Activated CD4-positive, alpha-beta T cell treated with anti-CD3 and anti-CD28 coated beads, Interleukin-2, amount 50 U/mL, for 4 hours (primary cell): Measurements from ENCODE around the gene DAND5.

Source experiments
- DNase-seq, 2 experiments: peaks; one replicate each; pipeline ENCODE4 v3.0.0-alpha.2; 2020

The DAND5 gene, protein sequence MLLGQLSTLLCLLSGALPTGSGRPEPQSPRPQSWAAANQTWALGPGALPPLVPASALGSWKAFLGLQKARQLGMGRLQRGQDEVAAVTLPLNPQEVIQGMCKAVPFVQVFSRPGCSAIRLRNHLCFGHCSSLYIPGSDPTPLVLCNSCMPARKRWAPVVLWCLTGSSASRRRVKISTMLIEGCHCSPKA

DNA sequence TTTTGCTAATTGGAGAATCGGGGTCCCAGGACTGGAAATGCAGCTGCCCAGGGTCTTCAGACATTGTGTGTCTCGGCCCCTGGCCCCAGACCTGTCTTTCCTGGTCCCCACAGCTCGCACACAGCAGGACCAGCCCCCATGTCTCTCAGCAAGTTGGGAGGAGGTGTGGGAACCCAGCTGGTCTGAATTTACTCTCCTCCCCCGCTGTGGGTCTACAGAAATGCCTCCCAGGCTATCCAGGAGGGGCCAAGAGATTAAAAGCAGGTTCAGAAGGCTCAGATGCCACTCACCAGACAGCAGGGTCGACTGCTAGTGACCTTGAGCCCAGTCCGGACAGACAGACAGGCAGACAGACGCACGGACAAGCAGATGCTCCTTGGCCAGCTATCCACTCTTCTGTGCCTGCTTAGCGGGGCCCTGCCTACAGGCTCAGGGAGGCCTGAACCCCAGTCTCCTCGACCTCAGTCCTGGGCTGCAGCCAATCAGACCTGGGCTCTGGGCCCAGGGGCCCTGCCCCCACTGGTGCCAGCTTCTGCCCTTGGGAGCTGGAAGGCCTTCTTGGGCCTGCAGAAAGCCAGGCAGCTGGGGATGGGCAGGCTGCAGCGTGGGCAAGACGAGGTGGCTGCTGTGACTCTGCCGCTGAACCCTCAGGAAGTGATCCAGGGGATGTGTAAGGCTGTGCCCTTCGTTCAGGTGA lies at the start of gene DAND5:
Gene DAND5 (plus strand): TSS at position 285 of the 697 bp plus-strand sequence. CDS start 85 bp downstream, at position 370.
- no peak for DNase-seq

DNA sequence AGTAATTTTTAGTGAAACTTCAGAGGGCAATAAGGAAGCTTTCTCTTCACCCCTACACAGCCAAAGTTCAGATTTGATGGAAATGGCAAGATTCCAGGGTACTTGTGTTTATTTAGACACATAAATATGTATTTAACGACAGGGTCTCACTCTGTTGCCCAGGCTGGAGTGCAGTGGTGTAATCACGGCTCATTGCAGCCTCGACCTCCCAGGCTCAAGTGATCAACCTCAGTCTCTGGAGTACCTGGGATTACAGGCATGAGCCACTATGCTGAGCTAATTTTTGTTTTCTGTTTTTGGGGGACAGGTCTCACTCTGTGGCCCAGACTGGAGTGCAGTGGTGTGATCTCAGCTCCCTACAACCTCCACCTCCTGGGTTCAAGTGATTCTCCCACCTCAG lies 48.3 kb upstream of the DAND5 start:
- no peak for DNase-seq

DNA sequence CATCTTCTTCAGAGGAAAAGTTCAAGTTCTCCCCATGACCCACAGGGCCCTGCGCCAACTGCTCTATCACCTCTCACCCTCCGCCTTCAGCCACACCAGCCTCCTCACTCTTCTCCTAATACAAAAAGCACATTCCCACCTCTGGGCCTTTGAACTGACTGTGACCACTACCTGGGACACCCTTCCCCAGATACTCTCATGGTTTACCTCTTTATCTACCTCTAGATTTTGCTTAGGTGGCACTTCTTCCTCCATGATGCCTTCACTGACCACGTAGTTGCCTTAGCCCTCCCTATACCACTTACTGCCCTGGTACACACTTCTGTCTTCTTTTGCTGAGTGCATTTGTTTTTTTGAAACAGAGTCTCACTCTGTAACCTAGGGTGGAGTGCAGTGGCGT lies 46.4 kb upstream of the DAND5 start:
- no peak for DNase-seq

DNA sequence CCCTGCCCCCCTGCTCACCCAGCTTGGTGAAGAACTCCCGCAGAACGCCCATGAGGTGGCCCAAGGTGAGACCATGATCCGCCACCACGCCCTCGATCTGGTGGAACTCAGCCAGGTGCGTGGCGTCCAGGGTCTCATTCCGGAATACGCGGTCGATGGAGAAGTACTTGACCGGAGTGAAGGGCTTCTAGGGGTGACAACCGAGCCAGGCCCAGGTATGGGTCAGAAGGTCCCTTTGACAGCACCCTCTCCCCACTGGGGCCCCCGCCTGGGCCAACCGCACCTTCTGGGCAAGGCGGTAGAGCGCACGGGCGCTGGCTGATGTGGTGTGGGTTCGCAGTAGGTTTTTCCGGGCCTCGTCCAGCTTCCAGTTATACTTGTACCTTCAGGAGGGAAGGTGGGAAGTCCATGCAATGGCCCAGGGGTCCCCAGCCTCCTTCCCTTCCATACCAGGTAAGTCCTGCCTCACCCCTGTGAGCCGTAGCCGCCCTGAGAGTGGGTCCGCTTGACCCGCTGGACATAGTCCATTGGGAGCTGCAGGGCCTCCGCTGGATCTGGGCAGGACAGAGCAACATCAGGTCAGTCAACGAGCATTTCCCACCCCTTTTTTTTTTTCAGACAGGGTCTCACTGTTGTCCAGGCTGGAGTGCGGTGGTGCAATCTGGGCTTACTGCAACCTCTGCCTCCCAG lies 44.6 kb upstream of the DAND5 start:
- no peak for DNase-seq

DNA sequence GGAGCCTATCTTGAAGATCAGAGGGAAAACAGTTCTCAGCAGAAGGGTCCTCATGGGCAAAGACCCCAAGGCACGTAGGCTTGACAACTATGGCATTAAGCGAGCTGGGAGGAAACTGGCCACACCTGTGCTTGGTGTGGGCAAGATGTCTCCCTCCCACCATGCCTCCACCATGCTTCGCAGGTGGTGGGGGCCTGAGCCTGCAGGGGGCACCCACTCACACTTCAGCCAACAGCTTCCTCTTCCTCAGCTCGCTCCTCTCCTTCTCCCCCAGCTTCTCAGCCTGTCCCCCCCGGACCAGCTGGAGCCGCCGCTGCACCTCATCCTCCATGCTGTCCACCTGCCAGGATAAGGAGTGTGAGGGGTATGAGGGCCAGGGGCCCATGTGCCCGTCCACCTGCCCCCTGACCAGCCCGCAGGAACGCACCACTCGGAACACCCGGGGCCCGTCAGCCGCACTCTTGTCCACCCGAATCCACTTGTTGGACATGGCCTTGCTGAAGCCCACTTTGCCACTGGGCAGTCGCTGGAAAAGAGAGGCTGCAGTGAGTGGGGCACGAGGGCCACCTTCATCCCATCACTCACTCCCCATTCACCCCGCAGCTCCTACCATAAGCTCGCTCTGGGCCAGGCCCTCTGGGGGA lies 39.3 kb upstream of the DAND5 start:
- no peak for DNase-seq

DNA sequence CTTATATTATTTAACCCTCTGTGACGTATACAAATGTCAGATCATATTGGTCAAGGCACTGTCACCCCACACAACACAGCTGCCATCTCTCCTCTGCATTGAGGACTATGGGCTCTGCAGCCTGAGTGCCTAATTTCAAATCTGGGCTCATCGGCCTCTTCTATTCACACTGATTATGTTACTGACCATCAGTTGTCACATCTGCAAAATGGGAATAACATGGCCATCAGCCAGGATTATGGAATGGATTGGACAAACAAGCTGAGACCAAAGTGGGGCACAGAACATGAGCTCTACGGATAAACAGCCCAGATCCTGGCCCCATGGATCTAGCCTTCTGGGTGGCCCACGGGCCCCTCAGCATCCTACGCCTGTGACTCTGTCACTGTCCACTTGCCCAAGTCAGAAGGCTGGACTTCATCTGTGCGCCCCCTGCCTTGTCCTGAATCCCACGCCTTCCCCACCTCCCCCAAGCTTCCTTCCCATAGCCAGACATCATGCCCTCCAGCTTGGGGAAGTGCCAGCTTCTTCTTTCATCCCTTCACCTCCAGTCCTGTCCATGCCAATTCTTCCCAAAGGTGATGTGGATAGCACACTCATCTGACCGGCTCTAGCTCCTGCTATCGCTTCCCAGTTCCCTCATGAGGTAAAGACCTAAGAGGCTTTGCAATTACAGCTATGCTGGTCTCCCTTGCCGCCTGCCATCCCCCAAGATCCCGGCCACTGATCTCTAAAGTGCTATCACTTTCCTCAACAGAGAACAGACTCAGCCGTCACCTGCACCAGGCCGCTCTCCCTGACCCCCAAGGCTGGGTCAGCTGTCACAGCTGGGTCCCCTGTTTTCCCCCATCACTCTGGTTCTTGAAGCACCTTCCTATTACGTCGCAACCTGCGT lies 36.7 kb upstream of the DAND5 start:
- no peak for DNase-seq

DNA sequence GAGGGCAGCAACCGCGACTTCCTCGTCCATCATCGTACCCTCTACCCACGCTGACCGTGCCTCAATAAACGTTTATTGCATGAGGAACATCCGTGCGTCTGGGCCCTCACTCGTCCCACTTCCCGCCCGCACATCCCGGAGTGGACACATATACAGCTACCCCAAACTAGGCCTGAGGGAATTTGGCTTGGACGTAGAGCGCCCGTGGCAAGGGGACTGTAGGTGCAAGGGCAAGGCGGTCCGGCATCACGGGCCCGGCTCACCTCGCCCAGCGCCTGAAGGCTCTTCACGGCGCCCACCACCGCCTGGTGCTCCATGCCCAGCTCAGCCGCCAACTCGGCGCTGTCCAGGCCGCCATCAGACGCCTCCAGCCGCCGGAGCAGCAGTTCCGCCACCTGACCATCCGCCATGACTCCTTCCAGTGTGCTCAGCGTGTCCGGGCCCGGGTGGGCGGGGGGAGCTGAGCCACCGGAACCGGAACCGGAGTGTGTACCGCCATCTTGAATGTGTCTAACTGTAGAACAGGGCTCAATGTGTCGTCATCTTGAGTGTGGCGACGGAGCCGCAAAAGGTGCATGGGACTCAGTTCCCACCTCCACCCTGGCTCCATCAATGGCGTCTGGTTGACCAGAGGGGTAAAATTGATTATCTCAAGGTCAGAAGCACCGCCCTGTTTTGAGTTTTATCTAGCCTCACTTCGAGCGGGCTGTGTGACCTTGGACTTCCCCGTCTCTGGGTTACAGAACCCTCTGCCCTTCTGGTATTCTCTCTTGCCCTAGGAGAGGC lies 35.9 kb upstream of the DAND5 start, which contains the start of gene FARSA:
Gene FARSA (minus strand): TSS at position 425 of the 786 bp plus-strand sequence. CDS start 15 bp downstream, at position 410.
- DNase-seq, result peak; percentile 84 to 87

DNA sequence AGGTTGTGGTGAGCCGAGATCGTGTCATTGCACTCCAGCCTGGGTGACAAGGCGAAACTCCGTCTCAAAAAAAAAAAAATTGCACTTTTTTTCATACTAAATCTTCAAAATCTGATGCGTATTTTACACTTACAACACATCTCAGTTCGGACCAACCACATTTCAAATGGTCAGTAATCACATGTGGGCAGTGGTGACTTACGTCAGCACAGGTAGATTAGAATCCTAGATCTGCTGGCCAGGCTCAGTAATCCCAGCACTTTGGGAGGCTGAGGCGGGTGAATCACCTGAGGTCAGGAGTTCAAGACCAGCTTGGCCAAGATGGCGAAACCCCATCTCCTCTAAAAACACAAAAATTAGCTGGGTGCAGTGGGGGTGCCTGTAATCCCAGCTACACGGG lies 34.3 kb upstream of the DAND5 start:
- DNase-seq, result no peak

DNA sequence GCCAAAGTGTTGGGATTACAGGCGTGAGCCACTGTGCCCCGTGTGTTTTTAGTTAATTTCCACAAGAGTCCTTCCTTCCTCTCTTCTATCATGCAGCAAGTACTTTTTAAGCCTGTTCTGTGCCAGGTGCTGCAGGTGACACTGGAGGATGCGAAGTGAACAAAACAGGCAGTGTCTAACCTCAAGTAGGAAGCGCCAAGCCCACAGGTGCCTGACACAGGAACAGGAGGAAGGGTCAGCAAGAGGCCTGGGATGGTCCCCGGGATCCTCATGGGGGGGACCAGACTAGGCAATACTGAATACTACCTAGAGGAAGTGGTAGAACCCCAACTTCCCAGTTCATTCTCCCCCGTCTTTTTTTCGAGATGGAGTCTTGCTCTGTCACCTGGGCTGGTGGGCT lies 32.8 kb upstream of the DAND5 start:
- DNase-seq, result no peak

DNA sequence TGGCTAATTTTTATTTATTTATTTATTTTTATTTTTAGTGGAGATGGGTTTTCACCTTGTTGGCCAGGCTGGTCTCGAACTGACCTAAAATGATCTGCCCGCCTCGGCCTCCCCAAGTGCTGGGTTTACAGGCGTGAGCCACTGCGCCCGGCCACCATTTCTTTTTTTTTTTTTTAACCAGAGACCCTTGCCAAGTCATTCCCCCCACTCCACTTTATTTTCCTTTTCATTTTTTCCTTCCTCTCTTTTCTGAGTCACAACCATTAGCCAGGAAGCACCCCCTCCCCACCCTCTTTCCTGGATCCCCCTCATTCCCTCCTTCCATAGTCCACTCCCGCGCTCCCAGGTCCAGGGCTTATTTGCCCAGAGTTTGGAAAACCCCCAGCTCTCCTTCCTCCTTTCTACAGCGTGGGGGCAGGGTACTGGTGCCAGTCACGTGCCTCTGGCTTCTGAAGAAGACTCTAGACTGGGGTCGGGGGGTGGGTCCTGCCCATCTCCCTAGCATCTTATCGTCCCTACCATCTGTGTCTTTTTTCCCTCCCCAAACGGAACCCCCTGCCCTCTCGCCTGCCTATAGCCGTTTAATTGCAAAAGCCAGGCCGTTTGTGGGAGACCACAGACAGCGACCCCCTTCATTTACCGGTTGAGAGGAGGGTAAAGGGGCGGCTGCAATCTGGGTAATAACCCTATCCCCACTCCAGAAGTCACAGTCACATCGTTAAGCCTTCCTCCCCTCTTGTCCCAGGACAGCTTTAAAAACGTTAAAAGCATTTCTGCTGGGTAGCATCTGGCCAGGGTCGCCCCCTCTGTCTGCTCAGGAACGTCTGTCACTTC lies 32.1 kb upstream of the DAND5 start:
- no peak for DNase-seq

DNA sequence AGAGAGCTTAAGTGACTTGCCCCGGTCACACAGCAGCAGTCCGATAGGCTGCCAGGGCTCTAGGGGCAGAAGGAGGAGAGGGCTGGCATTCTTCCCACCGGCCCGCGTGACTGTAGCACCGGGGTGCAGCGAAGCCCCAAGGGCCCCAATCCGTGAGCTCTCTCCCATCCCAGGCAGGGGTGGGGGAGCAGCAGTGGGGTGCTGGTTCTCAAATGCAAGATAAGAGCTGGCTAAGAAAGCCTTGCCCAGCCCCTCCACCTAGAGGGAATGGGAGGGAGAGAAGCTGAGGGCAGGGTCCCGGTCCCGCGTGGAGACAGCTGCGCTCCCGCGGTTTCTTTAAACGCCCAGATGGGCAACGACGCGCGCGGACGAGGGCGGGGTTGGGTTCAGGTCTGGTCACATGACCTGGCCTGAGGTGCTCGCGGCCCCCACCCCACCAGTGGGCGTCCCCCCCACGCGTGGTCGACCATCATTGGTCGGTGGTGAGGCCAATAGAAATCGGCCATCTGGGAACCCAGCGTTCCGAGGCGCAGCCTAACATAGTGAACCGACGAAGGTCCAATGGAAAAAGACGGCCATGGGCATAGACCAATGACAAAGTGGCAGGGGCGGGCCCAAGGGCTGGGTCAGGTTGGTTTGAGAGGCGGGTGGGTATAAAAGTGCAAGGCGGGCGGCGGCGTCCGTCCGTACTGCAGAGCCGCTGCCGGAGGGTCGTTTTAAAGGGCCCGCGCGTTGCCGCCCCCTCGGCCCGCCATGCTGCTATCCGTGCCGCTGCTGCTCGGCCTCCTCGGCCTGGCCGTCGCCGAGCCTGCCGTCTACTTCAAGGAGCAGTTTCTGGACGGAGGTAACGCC lies 31.2 kb upstream of the DAND5 start, which contains the start of gene CALR:
Gene CALR (plus strand): TSS at position 683 of the 852 bp plus-strand sequence. CDS start 71 bp downstream, at position 754.
- peak; percentile 99 for DNase-seq

DNA sequence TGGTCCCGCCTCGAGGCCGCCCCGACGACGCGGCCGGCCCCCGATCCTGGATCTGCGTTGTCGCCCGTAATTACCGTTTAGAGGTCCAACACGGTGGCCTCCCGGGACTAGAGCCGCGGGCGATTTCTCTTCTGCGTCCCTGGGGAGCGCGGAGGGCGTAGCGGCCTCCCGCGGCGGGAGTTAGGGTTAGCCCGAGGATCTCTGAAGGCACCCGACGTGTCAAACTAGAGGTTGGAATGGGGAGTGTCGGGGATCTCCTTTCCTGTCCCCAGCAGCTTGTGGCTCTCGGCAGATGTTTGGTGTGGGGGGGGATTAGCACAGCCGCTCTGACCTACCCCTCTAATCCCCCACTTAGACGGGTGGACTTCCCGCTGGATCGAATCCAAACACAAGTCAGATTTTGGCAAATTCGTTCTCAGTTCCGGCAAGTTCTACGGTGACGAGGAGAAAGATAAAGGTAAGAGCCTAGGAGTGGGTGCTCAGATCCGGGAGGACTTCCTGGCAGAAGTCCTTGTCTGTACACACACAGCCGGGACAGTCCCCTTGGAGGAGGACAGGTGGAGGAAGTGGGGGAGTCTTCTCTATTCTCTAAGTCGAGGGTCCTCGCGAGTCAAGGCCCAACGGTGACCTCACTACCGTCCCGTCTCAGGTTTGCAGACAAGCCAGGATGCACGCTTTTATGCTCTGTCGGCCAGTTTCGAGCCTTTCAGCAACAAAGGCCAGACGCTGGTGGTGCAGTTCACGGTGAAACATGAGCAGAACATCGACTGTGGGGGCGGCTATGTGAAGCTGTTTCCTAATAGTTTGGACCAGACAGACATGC lies 30.4 kb upstream of the DAND5 start:
- DNase-seq, result peak; percentile 25 to 37

DNA sequence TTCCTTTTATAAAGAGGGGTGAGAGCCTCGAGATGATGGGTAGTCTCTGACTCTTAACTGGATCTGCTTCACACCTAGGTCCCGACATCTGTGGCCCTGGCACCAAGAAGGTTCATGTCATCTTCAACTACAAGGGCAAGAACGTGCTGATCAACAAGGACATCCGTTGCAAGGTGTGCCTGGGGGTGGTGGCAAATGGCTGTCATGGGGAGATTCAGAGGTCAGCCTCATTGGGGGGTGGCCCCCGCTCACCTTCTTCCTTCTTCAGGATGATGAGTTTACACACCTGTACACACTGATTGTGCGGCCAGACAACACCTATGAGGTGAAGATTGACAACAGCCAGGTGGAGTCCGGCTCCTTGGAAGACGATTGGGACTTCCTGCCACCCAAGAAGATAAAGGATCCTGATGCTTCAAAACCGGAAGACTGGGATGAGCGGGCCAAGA lies 29.4 kb upstream of the DAND5 start:
- no peak for DNase-seq

DNA sequence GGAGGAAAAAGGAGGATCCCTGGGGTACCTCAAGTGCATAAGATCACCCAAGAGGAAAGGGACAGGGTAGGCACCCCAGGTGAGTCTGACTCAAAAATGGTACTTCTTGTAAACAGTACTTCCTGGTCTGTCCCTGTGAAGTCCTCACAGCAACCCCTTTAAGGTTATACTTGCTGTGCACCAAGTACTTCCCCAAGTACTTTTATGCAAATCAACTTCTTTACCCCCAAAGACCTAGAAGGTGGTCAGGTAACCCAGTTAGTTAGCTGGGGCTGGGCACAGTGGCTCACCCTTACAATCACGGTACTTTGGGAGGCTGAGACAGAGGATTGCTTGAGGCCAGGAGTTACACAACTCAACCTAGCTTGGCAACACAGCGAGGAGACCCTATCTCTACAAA lies 28.5 kb upstream of the DAND5 start:
- DNase-seq, result no peak

DNA sequence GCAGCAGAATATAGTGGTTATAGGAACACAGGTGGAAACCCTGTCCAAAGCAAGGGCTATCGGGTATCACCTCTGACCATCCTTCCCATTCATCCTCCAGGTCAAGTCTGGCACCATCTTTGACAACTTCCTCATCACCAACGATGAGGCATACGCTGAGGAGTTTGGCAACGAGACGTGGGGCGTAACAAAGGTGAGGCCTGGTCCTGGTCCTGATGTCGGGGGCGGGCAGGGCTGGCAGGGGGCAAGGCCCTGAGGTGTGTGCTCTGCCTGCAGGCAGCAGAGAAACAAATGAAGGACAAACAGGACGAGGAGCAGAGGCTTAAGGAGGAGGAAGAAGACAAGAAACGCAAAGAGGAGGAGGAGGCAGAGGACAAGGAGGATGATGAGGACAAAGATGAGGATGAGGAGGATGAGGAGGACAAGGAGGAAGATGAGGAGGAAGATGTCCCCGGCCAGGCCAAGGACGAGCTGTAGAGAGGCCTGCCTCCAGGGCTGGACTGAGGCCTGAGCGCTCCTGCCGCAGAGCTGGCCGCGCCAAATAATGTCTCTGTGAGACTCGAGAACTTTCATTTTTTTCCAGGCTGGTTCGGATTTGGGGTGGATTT lies 25.8 kb upstream of the DAND5 start:
- no peak for DNase-seq

DNA sequence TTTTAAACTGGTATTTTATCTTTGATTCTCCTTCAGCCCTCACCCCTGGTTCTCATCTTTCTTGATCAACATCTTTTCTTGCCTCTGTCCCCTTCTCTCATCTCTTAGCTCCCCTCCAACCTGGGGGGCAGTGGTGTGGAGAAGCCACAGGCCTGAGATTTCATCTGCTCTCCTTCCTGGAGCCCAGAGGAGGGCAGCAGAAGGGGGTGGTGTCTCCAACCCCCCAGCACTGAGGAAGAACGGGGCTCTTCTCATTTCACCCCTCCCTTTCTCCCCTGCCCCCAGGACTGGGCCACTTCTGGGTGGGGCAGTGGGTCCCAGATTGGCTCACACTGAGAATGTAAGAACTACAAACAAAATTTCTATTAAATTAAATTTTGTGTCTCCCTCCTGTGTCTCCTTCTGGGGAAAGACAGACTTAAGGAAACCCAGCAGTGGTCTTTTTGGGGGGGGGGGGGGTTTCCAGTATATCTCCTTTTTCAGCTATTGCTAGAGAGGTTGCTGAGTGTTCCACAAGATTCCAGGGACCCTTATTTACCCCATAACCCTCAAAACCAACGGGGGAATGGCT lies 25.2 kb upstream of the DAND5 start:
- no peak for DNase-seq

DNA sequence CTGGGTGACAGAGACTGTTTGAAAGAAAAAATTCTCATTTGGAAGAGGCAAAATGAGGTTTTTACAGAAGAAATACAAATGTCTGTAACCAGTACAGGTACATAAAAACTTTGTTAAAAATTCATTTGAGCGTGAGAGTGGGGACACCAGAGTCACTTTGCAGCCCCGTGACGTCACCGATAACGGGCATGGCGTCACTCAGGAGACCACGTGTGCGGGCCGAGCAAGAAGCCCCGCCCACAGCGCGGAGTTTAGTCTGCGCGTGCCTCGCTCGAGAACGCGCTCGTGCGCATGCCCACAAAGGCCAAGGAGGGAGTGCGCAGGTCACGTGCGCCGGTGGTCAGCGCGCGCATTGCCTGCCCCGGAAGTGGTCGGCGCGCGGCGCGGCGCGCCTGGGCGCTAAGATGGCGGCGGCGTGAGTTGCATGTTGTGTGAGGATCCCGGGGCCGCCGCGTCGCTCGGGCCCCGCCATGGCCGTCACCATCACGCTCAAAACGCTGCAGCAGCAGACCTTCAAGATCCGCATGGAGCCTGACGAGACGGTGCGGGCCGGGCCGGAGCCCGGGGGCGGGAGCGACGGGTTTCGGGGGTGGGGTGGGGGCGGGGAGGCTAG lies 23.8 kb upstream of the DAND5 start, which contains the start of gene RAD23A:
Gene RAD23A (plus strand): TSS at position 384 of the 613 bp plus-strand sequence. CDS start 87 bp downstream, at position 471.
- peak; percentile 95 to 98 for DNase-seq
